ENCODE data around the gene LDB2.

Gene LDB2

DNA sequence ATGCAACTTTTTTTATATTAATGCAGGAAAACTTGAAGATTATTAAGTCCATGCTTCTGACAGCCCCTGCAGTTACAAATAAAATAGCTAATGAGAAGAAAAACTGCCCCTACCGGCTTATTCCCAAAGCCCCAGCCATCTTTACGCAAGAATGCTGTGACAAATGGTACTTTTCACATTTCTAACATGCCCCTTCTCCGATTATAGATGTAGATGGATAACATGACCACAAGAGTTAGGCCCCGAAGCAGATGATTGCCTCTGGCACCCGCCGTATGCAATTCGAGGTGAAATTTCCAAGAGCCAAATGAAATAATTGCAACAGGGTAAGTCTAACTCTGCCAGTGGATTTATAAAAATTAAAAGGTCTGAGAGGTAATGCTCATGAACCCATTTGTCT, 352.8 kb downstream of the LDB2 start:
- TF ChIP-seq EZH2 (optimal IDR thresholded peaks at IDR 0.05; ENCODE audit: low read depth, low read length) (no peak), EZH2phosphoT487 (IDR thresholded peaks at IDR 0.05; ENCODE audit: low read length) (no peak)
- TF ChIP-seq, protein P1, sequence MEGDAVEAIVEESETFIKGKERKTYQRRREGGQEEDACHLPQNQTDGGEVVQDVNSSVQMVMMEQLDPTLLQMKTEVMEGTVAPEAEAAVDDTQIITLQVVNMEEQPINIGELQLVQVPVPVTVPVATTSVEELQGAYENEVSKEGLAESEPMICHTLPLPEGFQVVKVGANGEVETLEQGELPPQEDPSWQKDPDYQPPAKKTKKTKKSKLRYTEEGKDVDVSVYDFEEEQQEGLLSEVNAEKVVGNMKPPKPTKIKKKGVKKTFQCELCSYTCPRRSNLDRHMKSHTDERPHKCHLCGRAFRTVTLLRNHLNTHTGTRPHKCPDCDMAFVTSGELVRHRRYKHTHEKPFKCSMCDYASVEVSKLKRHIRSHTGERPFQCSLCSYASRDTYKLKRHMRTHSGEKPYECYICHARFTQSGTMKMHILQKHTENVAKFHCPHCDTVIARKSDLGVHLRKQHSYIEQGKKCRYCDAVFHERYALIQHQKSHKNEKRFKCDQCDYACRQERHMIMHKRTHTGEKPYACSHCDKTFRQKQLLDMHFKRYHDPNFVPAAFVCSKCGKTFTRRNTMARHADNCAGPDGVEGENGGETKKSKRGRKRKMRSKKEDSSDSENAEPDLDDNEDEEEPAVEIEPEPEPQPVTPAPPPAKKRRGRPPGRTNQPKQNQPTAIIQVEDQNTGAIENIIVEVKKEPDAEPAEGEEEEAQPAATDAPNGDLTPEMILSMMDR (IDR thresholded peaks at IDR 0.05; ENCODE audit: low read length), result no peak
- Histone ChIP-seq H3K27ac (ENCODE audit: low read length) (no peak overlapping the region), H3K9me2 (replicated peaks; ENCODE audit: insufficient read depth, low read length) (no peaks in the 10 kb centered on the region)

DNA sequence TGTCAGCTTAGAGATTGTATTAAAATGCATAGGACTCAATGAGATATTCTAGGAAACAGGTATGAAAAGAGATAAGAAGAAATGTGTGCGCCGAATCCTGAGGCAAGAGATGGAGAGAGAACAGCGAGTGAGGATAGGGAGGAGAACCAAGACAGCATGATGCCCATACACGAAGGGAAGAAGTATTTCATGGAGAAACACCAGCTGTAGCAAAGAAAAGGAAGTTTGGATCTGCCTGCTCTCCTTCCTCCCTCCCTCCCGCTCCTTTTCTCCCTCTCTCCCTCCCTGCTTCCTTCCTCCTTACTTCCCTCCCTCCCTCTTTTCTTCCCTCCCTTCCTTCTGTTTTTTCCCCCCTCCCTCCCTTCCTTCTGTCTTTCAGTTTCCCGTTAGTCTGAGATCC, 353.6 kb downstream of the LDB2 start:
- TF ChIP-seq EZH2phosphoT487 (IDR thresholded peaks at IDR 0.05; ENCODE audit: low read length) (no peak), EZH2 (optimal IDR thresholded peaks at IDR 0.05; ENCODE audit: low read depth, low read length) (no peak)
- TF ChIP-seq, protein P1 (IDR thresholded peaks at IDR 0.05; ENCODE audit: low read length), result no peak
- H3K4me1 ChIP-seq (ENCODE audit: low read length), result no peaks in the 10 kb centered on the region
- H3K9me3 ChIP-seq (replicated peaks; ENCODE audit: insufficient read depth, low read length), result no peaks in the 10 kb centered on the region
- H3K4me3 ChIP-seq (ENCODE audit: low read length), result no peak overlapping the region
- H3F3A ChIP-seq (ENCODE audit: insufficient read depth, low read length), result no peaks in the 10 kb centered on the region
- DNase-seq, result no peak
- no peaks in the 10 kb centered on the region for H3K27me3 ChIP-seq (replicated peaks; ENCODE audit: insufficient read depth, low read length)
- no peak overlapping the region for H2AFZ ChIP-seq (ENCODE audit: low read length)
- no peak overlapping the region for H3K27ac ChIP-seq (ENCODE audit: low read length)
- H3K9ac ChIP-seq (ENCODE audit: low read length), result no peak overlapping the region
- no peaks in the 10 kb centered on the region for H4K20me1 ChIP-seq (ENCODE audit: insufficient read depth, low read length)
- no peaks in the 10 kb centered on the region for H3K9me2 ChIP-seq (replicated peaks; ENCODE audit: insufficient read depth, low read length)
- H3K79me2 ChIP-seq (ENCODE audit: low read length), result no peaks in the 10 kb centered on the region
- no peak overlapping the region for H3K4me2 ChIP-seq (ENCODE audit: low read depth, low read length)
- no peaks in the 10 kb centered on the region for H3K36me3 ChIP-seq (replicated peaks; ENCODE audit: insufficient read depth, low read length)

More for the DNA sequence above, 352.8 kb downstream of the LDB2 start:
- no peaks in the 10 kb centered on the region for H3K4me1 ChIP-seq (ENCODE audit: low read length)
- H2AFZ ChIP-seq (ENCODE audit: low read length), result no peak overlapping the region
- no peak overlapping the region for H3K9ac ChIP-seq (ENCODE audit: low read length)
- no peaks in the 10 kb centered on the region for H3K27me3 ChIP-seq (replicated peaks; ENCODE audit: insufficient read depth, low read length)
- no peaks in the 10 kb centered on the region for H3K36me3 ChIP-seq (replicated peaks; ENCODE audit: insufficient read depth, low read length)
- H3K9me3 ChIP-seq (replicated peaks; ENCODE audit: insufficient read depth, low read length), result no peaks in the 10 kb centered on the region
- DNase-seq, result no peak
- no peak overlapping the region for H3K4me2 ChIP-seq (ENCODE audit: low read depth, low read length)
- no peaks in the 10 kb centered on the region for H3F3A ChIP-seq (ENCODE audit: insufficient read depth, low read length)
- no peaks in the 10 kb centered on the region for H3K79me2 ChIP-seq (ENCODE audit: low read length)
- no peak overlapping the region for H3K4me3 ChIP-seq (ENCODE audit: low read length)
- H4K20me1 ChIP-seq (ENCODE audit: insufficient read depth, low read length), result no peaks in the 10 kb centered on the region

DNA sequence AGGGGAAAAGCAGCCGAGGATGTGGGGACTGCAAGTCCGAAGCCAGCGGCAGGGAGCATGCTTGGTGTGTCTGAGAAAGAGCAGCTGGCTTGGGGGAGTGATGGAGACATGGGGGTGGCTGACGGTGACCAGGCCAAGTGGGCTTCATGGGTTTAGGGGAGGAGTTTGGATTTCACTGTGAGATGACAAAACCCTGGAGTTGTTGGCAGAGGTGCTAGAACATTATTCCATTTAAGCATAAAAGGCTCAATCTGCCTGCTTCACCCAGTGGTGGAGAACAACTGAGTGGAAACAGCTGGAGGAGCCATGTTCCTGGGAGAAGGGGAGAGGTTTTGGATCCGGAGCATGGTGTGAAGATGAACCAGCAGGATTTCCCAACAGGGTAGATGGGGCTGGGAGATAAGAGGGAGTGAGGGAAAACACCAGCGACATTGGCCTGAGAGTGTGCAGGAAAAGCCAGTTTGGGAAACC, 354.2 kb downstream of the LDB2 start:
- Histone ChIP-seq H3K27me3 (replicated peaks; ENCODE audit: insufficient read depth, low read length) (no peaks in the 10 kb centered on the region), H3K36me3 (replicated peaks; ENCODE audit: insufficient read depth, low read length) (no peaks in the 10 kb centered on the region), H4K20me1 (ENCODE audit: insufficient read depth, low read length) (no peaks in the 10 kb centered on the region), H3K4me3 (ENCODE audit: low read length) (no peak overlapping the region), H3F3A (ENCODE audit: insufficient read depth, low read length) (no peaks in the 10 kb centered on the region), H3K9me3 (replicated peaks; ENCODE audit: insufficient read depth, low read length) (no peaks in the 10 kb centered on the region), H3K4me2 (ENCODE audit: low read depth, low read length) (no peak overlapping the region), H3K9ac (ENCODE audit: low read length) (no peak overlapping the region), H3K27ac (ENCODE audit: low read length) (no peak overlapping the region), H2AFZ (ENCODE audit: low read length) (no peak overlapping the region), H3K4me1 (ENCODE audit: low read length) (no peaks in the 10 kb centered on the region), H3K79me2 (ENCODE audit: low read length) (no peaks in the 10 kb centered on the region), H3K9me2 (replicated peaks; ENCODE audit: insufficient read depth, low read length) (no peaks in the 10 kb centered on the region)
- no peak for DNase-seq
- TF ChIP-seq, protein P1 (IDR thresholded peaks at IDR 0.05; ENCODE audit: low read length), result no peak
- TF ChIP-seq EZH2 (optimal IDR thresholded peaks at IDR 0.05; ENCODE audit: low read depth, low read length), result no peak
- no peak for TF ChIP-seq EZH2phosphoT487 (IDR thresholded peaks at IDR 0.05; ENCODE audit: low read length)

Data from MM.1S (cell line).